Measurements from ENCODE around the gene UBE2L6. TPM values are rescaled to one million over a fixed set of nuclear protein-coding genes. Genes with fewer than 3 reads are reported as not detected.

The UBE2L6 gene
- total RNA-seq, 1 donor from 2014 or later = 69.2 TPM

- H3K27ac Mint-ChIP-seq = no peak overlapping the region
- TF ChIP-seq CTCF (IDR thresholded peaks at IDR 0.05) = no peak
- peaks cover 20% of the 10 kb centered on the region for H3K4me1 Mint-ChIP-seq
- ATAC-seq (ENCODE audit: low read depth) = no peak
- H3K36me3 Mint-ChIP-seq (ENCODE audit: low read depth) = peaks cover 12% of the 10 kb centered on the region
- no peaks in the 10 kb centered on the region for H3K27me3 Mint-ChIP-seq
- ChIA-PET CTCF (interaction anchor here (1.0 to 2.8 kb wide), 2 partner anchors 17 to 24 kb away, joined by 3 to 9 read pairs; partner anchors contain the start of gene UBE2L6), POLR2A (interaction anchor here (0.6 kb wide), 1 partner anchor 37 kb away, joined by 3 read pairs; no protein-coding TSS in a partner anchor)
- H3K9me3 Mint-ChIP-seq = no peaks in the 10 kb centered on the region
- intact Hi-C loops (cut with micrococcal nuclease) = no loop called here
- DNase-seq = no peak
- H3K4me3 Mint-ChIP-seq = no peak overlapping the region
Observed at GRCh38 chr11:57544566-57544965, 22.9 kb downstream of the UBE2L6 start.

DNA sequence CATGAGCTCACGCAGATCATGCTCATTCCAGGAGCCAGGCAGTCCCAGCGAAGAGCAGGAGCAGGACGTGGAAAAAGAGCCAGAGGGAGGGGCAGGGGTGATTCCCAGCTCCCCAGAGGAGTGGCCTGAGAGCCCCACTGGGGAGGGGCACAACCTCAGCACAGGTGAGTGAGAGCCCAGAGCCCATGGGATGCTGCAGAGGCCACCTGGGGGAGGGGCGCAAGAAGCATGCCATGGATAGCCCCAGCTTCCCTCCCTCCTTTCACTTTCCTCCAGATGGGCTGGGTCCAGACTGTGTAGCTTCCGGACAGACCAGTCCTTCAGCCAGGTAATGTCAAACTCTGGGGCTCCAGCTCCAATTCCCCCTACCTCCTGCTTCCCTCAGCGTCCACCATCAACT lies 23.9 kb downstream of the UBE2L6 start:
- intact Hi-C loops (cut with micrococcal nuclease) = no loop called here
- CTCF ChIA-PET = no interaction called here
- Mint-ChIP-seq H3K4me3 (no peak overlapping the region), H3K27ac (no peak overlapping the region), H3K9me3 (no peaks in the 10 kb centered on the region), H3K36me3 (ENCODE audit: low read depth) (peaks cover 7% of the 10 kb centered on the region), H3K4me1 (peaks cover 18% of the 10 kb centered on the region), H3K27me3 (no peaks in the 10 kb centered on the region)
- no peak for TF ChIP-seq CTCF (IDR thresholded peaks at IDR 0.05)
- ATAC-seq (ENCODE audit: low read depth) = no peak
- POLR2A ChIA-PET = no interaction called here
- DNase-seq = no peak

GRCh38 chr11:57542582-57542981 lies 24.9 kb downstream of the UBE2L6 start:
- DNase-seq (no peak), ATAC-seq (ENCODE audit: low read depth) (no peak)
- Mint-ChIP-seq H3K27me3 (no peaks in the 10 kb centered on the region), H3K27ac (no peak overlapping the region), H3K4me3 (no peak overlapping the region), H3K9me3 (no peaks in the 10 kb centered on the region), H3K4me1 (peaks cover 10% of the 10 kb centered on the region), H3K36me3 (ENCODE audit: low read depth) (peaks cover under 1% of the 10 kb centered on the region)
- no peak for TF ChIP-seq CTCF (IDR thresholded peaks at IDR 0.05)
- ChIA-PET CTCF (no interaction called here), POLR2A (no interaction called here)
- intact Hi-C loops (cut with micrococcal nuclease) = no loop called here

- DNase-seq (no peak), ATAC-seq (ENCODE audit: low read depth) (no peak)
- CTCF ChIA-PET = no interaction called here
- Mint-ChIP-seq H3K36me3 (ENCODE audit: low read depth) (no peaks in the 10 kb centered on the region), H3K4me3 (no peak overlapping the region), H3K9me3 (no peaks in the 10 kb centered on the region), H3K27ac (no peak overlapping the region), H3K4me1 (no peaks in the 10 kb centered on the region), H3K27me3 (no peaks in the 10 kb centered on the region)
- intact Hi-C loops (cut with micrococcal nuclease) = no loop called here
- POLR2A ChIA-PET = no interaction called here
- TF ChIP-seq CTCF (IDR thresholded peaks at IDR 0.05) = no peak
Observed at GRCh38 chr11:57541169-57541568, 26.3 kb downstream of the UBE2L6 start.

- Mint-ChIP-seq H3K27ac (no peak overlapping the region), H3K9me3 (no peaks in the 10 kb centered on the region), H3K4me3 (no peak overlapping the region), H3K36me3 (ENCODE audit: low read depth) (no peaks in the 10 kb centered on the region), H3K27me3 (no peaks in the 10 kb centered on the region), H3K4me1 (no peaks in the 10 kb centered on the region)
- no peak for DNase-seq
- POLR2A ChIA-PET = interaction anchor here (1.3 kb wide), 1 partner anchor 24 kb away, joined by 4 read pairs; the partner anchor contains the start of gene SLC43A1
- TF ChIP-seq CTCF (IDR thresholded peaks at IDR 0.05) = no peak
- intact Hi-C loops (cut with micrococcal nuclease) = no loop called here
- CTCF ChIA-PET = no interaction called here
- no peak for ATAC-seq (ENCODE audit: low read depth)
Observed at GRCh38 chr11:57539342-57539741, 28.1 kb downstream of the UBE2L6 start.
